Measurements from ENCODE around the gene CHN2.

GRCh38 chr7:29435902-29436301, 241.3 kb downstream of the CHN2 start:
- TF ChIP-seq POLR2A (IDR thresholded peaks at IDR 0.05; ENCODE audit: low read depth) (no peak), CTCF (IDR thresholded peaks at IDR 0.05) (no peak), POLR2AphosphoS5 (IDR thresholded peaks at IDR 0.05) (no peak), EP300 (IDR thresholded peaks at IDR 0.05) (no peak)
